GM12874 (cell line): ENCODE measurements around the gene TMEM202.

ENCODE experiments used
- CTCF ChIP-seq: IDR thresholded peaks from 2 replicates; pipeline ENCODE4 v1.5.1; 2011; ENCODE audit warnings: low read depth, mild to moderate bottlenecking, control low read depth, low read length, moderate library complexity; ENCODE audit not compliant: insufficient read depth

TMEM202 gene

GRCh38 chr15:72368325-72368724 is 29.8 kb upstream of the TMEM202 start:
- no peak for TF ChIP-seq CTCF

DNA sequence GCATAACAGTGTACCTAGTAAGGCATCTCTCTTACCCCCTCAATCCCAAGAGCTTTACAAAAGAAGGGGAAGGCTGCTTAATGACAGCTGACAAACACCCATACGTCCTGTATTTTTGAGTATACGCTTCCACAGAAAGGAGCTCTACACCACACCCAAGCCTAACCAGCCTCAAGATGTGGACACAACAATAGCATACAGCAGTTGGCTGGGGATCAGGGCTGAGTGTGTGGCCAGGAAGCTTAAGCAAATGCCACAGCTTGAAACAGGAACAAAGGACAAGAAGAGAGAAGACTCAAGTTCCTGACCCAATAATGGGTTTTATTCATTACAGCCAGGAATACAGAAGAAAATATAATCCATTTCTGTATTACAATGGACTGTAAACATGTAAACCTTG is 29.2 kb upstream of the TMEM202 start:
- TF ChIP-seq CTCF = no peak

DNA sequence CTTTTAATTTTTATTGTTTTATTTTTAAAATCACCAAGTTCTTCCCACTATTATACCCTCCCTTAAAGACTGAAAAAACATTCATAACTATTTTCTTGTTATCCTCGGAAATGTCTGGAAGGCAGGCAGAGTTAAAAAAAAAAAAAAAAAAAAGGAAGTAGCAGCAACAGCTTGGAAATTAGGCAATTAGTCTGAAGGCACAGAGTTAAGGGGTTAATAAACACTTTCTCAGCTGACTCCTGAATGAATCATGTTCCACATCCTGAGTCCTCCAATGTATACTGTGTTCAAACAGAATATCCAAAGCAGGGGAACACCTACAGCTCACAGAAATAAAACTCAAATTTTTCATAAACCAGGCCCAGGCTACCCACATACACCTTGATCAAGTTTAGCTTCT is 28.1 kb upstream of the TMEM202 start:
- TF ChIP-seq CTCF = no peak

DNA sequence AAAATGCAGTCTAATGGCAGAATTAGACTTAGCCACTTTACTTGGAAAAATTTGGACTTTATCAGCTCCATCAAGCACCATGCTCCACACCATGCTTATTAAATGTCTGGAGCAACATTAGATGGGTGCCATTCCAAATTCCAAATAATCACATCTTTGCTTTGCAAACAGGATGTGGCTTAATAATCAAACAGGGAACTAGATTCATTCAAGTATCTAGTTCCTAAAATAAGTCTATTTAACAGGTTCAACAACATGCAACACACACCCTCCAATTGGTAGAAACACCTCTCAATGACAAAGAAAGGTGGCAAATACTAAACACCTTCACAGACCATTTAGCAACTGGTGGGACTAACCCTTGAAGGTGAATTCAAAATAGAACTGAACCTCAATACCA is 25.7 kb upstream of the TMEM202 start:
- TF ChIP-seq CTCF = no peak

- TF ChIP-seq CTCF = no peak
Observed at GRCh38 chr15:72375501-72375845, 22.6 kb upstream of the TMEM202 start.

GRCh38 chr15:72375846-72376581 is 22.1 kb upstream of the TMEM202 start, which contains the start of gene HEXA:
Gene HEXA (minus strand): TSS chr15:72376014. CDS start chr15:72375972, 42 bp downstream.
- no peak for TF ChIP-seq CTCF

DNA sequence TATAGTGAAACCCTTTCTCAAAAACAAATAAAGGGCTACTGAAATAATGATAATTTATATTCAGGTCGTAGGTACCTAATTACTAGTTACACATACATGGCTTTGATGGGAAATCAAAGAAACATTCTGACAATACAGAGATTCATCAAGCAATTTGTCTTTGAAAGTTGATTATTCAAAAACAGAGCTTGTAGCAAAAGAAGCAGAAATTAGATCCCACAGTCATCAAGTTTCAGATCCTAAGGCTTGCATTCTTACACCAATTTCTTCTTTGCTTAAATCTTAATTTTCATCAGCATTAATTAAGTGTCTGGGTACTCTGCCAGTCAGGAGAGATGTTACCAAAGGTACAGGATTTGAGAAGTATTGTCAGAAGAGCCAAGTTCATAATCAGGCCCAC is 20.8 kb upstream of the TMEM202 start:
- no peak for TF ChIP-seq CTCF
